Stimulated activated CD8-positive, alpha-beta memory T cell treated with anti-CD3 and anti-CD28 coated beads, Interleukin-15, amount 100 ng/mL, for 4 hours (primary cell): ENCODE data around the gene COL11A1.

Source experiments
- DNase-seq, 2 donors: peaks; one replicate each; pipeline ENCODE4 v3.0.0-alpha.2; 2020; ENCODE audit warnings: low read depth in 2 of 2

COL11A1 gene

GRCh38 chr1:102901996-102902395 lies 206.3 kb downstream of the COL11A1 start:
- no peak for DNase-seq

GRCh38 chr1:102899935-102900334 lies 208.4 kb downstream of the COL11A1 start:
- DNase-seq, result no peak

- no peak for DNase-seq
Observed at GRCh38 chr1:102897557-102897956, 210.8 kb downstream of the COL11A1 start.

- DNase-seq, result no peak
Observed at GRCh38 chr1:102896771-102897170, 211.6 kb downstream of the COL11A1 start.

GRCh38 chr1:102896286-102896685 lies 212.0 kb downstream of the COL11A1 start:
- no peak for DNase-seq

GRCh38 chr1:102891868-102892625 lies 216.3 kb downstream of the COL11A1 start:
- no peak for DNase-seq

- no peak for DNase-seq
Observed at GRCh38 chr1:102886638-102887037, 221.7 kb downstream of the COL11A1 start.

- no peak for DNase-seq
Observed at GRCh38 chr1:102884238-102884637, 224.1 kb downstream of the COL11A1 start.

- DNase-seq, result no peak
Observed at GRCh38 chr1:102879439-102879993, 228.8 kb downstream of the COL11A1 start.

GRCh38 chr1:102875756-102876155 lies 232.6 kb downstream of the COL11A1 start:
- no peak for DNase-seq

- DNase-seq, result no peak
Observed at GRCh38 chr1:102872526-102872925, 235.8 kb downstream of the COL11A1 start.

GRCh38 chr1:102872097-102872496 lies 236.2 kb downstream of the COL11A1 start:
- DNase-seq, result no peak

- DNase-seq, result no peak
Observed at GRCh38 chr1:102863704-102864103, 244.6 kb downstream of the COL11A1 start.

GRCh38 chr1:102861247-102861646 lies 247.1 kb downstream of the COL11A1 start:
- no peak for DNase-seq

- DNase-seq, result no peak
Observed at GRCh38 chr1:102858695-102859094, 249.6 kb downstream of the COL11A1 start.

- no peak for DNase-seq
Observed at GRCh38 chr1:102857251-102857650, 251.1 kb downstream of the COL11A1 start.

GRCh38 chr1:102853701-102854187 lies 254.6 kb downstream of the COL11A1 start:
- DNase-seq, result no peak

GRCh38 chr1:102853136-102853535 lies 255.2 kb downstream of the COL11A1 start:
- no peak for DNase-seq

- no peak for DNase-seq
Observed at GRCh38 chr1:102852613-102853012, 255.7 kb downstream of the COL11A1 start.

- DNase-seq, result no peak
Observed at GRCh38 chr1:102851616-102852015, 256.7 kb downstream of the COL11A1 start.

- no peak for DNase-seq
Observed at GRCh38 chr1:102842606-102843005, 265.7 kb downstream of the COL11A1 start.

GRCh38 chr1:102840741-102841140 lies 267.6 kb downstream of the COL11A1 start:
- DNase-seq, result no peak

- DNase-seq, result no peak
Observed at GRCh38 chr1:102838016-102838415, 270.3 kb downstream of the COL11A1 start.
